B cell (primary cell): ENCODE measurements around the gene MT3. TPM values are rescaled to one million over a fixed set of nuclear protein-coding genes. Genes with fewer than 3 reads are reported as not detected.

Source experiments
- ATAC-seq: fragments of 200-7000 bp; cut with Tn5 transposase; one replicate; pipeline ENCODE4 v1.10.0; 2021; ENCODE audit warnings: low read depth, mild to moderate bottlenecking, moderate number of reproducible peaks, moderate library complexity
- CTCF ChIA-PET: fragments of 350-600 bp; sonication (Branson Sonifier 250); formaldehyde crosslinking; loops from one replicate; lab custom pipeline; 2021; ENCODE audit warnings: antibody characterized with exemption, inconsistent platforms; lab: Charles Lee
- POLR2A ChIA-PET: fragments of 350-600 bp; sonication (Branson Sonifier 250); formaldehyde crosslinking; loops from one replicate; lab custom pipeline; 2021; ENCODE audit warnings: antibody characterized with exemption; lab: Charles Lee
- DNase-seq: peaks from one replicate; pipeline ENCODE4 v3.0.0; 2013
- H2AFZ ChIP-seq: 2 replicates; pipeline ENCODE4 v1.6.1; 2012; ENCODE audit warnings: mild to moderate bottlenecking, low read depth, low read length; ENCODE audit not compliant: insufficient read depth, poor library complexity, severe bottlenecking
- H3K27ac ChIP-seq, 2 donors: 1 replicate in 1 of 2; 2 replicates in 1 of 2; pipeline ENCODE4 v1.5.1; 2012 to 2013; ENCODE audit warnings: low read length in 2 of 2, mild to moderate bottlenecking in 2 of 2, moderate library complexity in 1 of 2
- H3K27me3 ChIP-seq, 4 experiments: fragments of 200-600 bp in 1 of 4; sonication (generic) in 1 of 4; replicated peaks in 1 of 4; 1 replicate in 2 of 4; 2 replicates in 2 of 4; pipeline versions ENCODE4 v1.6.1 to v1.7.0; 2013 to 2016; ENCODE audit warnings: low read length in 3 of 4, mild to moderate bottlenecking in 2 of 4, mixed read lengths in 1 of 4, moderate library complexity in 1 of 4; ENCODE audit not compliant: insufficient read depth in 4 of 4, control insufficient read depth in 3 of 4; ENCODE audit errors: control extremely low read depth in 1 of 4
- H3K36me3 ChIP-seq, 2 experiments: replicated peaks in 1 of 2; 1 replicate in 1 of 2; 2 replicates in 1 of 2; pipeline versions ENCODE4 v1.6.1 to v1.7.1; 2013; ENCODE audit warnings: low read length in 1 of 2; ENCODE audit not compliant: insufficient read depth in 2 of 2, control insufficient read depth in 1 of 2; ENCODE audit errors: control extremely low read depth in 1 of 2, extremely low read depth in 1 of 2
- H3K4me1 ChIP-seq, 2 donors: fragments of 200-600 bp in 1 of 2; sonication (generic) in 1 of 2; 1 replicate in 1 of 2; 2 replicates in 1 of 2; pipeline versions ENCODE4 v1.5.1 to v1.6.1; 2013 to 2017; ENCODE audit warnings: low read length in 2 of 2; ENCODE audit not compliant: control insufficient read depth in 2 of 2, insufficient read depth in 2 of 2
- H3K4me2 ChIP-seq: replicated peaks from 2 replicates; pipeline ENCODE3; 2012; ENCODE audit warnings: mild to moderate bottlenecking, low read depth, low read length; ENCODE audit not compliant: poor library complexity, severe bottlenecking
- H3K4me3 ChIP-seq, 5 experiments: fragments of 200-600 bp in 1 of 5; sonication (generic) in 1 of 5; 1 replicate in 3 of 5; 2 replicates in 2 of 5; pipeline versions ENCODE4 v1.5.1 to v1.7.0; 2011 to 2016; ENCODE audit warnings: low read length in 4 of 5, mild to moderate bottlenecking in 4 of 5, low read depth in 2 of 5, control low read depth in 1 of 5, moderate library complexity in 1 of 5; ENCODE audit not compliant: insufficient read depth in 1 of 5; ENCODE audit errors: control extremely low read depth in 1 of 5, extremely low read depth in 1 of 5
- H3K79me2 ChIP-seq: fragments of 200-600 bp; sonication (generic); one replicate; pipeline ENCODE4 v1.6.0; 2016; ENCODE audit warnings: low read length; ENCODE audit not compliant: control insufficient read depth, insufficient read depth
- H3K9ac ChIP-seq: fragments of 200-600 bp; sonication (generic); 2 replicates; pipeline ENCODE4 v1.6.1; 2017; ENCODE audit warnings: mild to moderate bottlenecking, low read length, moderate library complexity
- H3K9me3 ChIP-seq, 3 donors: one replicate each; pipeline versions ENCODE4 v1.6.1 to v1.7.1; 2013; ENCODE audit warnings: low read length in 2 of 3; ENCODE audit not compliant: control insufficient read depth in 2 of 3, insufficient read depth in 1 of 3; ENCODE audit errors: control extremely low read depth in 1 of 3
- H4K20me1 ChIP-seq: 2 replicates; pipeline ENCODE4 v1.6.0; 2012; ENCODE audit warnings: mild to moderate bottlenecking, low read length; ENCODE audit not compliant: insufficient read depth, control insufficient read depth, poor library complexity, severe bottlenecking
- H3K27ac Mint-ChIP-seq: one replicate; pipeline ENCODE4 v1.8.0; 2021; ENCODE audit warnings: mixed read lengths
- H3K27me3 Mint-ChIP-seq: one replicate; pipeline ENCODE4 v1.8.0; 2021; ENCODE audit warnings: mixed read lengths
- H3K4me1 Mint-ChIP-seq: one replicate; pipeline ENCODE4 v1.8.0; 2021; ENCODE audit warnings: mixed read lengths
- H3K4me3 Mint-ChIP-seq: one replicate; pipeline ENCODE4 v1.8.0; 2021; ENCODE audit warnings: mixed read lengths
- H3K9me3 Mint-ChIP-seq: one replicate; pipeline ENCODE4 v1.8.0; 2022; ENCODE audit warnings: mixed read lengths; ENCODE audit not compliant: insufficient read depth
- EZH2 ChIP-seq: IDR thresholded peaks from 2 replicates; pipeline ENCODE4 v1.6.1; 2012; ENCODE audit warnings: borderline replicate concordance, low read depth, mild to moderate bottlenecking, moderate library complexity, low read length; ENCODE audit not compliant: insufficient read depth, poor library complexity, severe bottlenecking
- WGBS: methylation state at CpG from one replicate; pipeline ENCODE4 v1.1.5; 2013; ENCODE audit warnings: missing lambda C conversion rate; ENCODE audit not compliant: insufficient coverage; 5-methylcytosine and 5-hydroxymethylcytosine counted together
- intact Hi-C: fragments of 100-400 bp; cut with micrococcal nuclease; formaldehyde crosslinking; loops from one replicate; pipeline ENCODE4 v1.10.0; 2022
- polyA plus RNA-seq: library from polyadenylated mRNA; depleted of rRNA; stranded (reverse); fragments of >200 nt; gene quantifications from 2 replicates; pipeline ENCODE4 v1.2.3, GENCODE V29; 2012
- total RNA-seq, 2 donors: library from RNA; stranded (reverse); fragments of 120-200 nt in 1 of 2; gene quantifications; 1 replicate in 1 of 2; 2 replicates in 1 of 2; pipeline versions ENCODE4 v1.2.3 to v1.2.4, GENCODE V29; 2013 to 2022
- TF ChIP-seq, protein P1 (sequence below): fragments of 200-600 bp; IDR thresholded peaks from one replicate; pipeline ENCODE4 v1.8.0; 2022; ENCODE audit warnings: antibody characterized with exemption, mild to moderate bottlenecking

MT3 gene
- total and polyA plus RNA-seq, 2 donors (not counting 1 experiment from before 2014, with no cell fraction given), result not detected

DNA sequence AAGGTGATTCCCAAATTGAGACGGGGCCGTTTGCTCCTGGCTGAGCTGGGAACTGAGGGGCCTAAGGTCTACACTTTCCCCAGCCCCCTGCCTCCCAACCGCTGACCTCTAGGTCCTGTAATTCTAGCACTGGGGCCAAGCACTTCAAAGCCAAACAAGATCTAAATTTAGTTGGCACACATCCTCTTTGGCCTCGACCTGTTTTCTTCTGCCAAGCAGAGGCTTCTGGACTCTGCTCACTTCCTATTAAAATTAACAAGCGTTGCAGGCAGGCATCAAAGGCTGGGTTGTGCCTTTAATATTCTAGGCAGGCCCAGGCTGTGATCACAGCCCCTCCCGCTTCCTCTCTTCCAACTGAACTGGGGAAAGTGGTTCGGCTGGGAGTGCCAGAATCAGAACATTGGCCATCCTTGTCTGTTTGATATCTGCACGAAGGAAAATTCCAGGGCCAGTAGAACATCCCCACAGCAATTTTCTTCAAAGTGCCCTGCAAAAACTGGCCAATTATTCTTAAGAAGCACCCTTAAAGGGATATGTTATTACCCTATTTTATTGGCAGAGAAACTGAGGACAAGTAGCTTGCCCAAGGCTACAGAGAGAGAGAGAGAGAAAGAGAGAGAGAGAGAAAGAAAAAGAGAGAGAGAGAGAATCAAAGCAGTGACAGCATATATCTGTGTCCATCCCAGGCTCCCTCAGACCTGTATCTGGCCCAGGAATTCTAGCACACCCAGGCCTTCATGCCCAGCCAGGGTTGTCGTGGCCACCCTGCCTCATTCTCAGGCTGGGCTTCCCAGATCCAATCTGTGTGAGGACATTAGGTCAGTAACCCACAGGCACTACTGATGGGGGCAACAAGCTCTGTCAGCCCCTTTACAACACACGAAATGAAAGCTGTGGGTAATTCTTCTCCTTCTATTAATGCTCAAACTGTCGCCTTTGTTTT is 37.3 kb upstream of the MT3 start:
- Mint-ChIP-seq H3K27me3 (peaks cover 14% of the 10 kb centered on the region), H3K27ac (no peak overlapping the region), H3K4me1 (peaks cover 12% of the 10 kb centered on the region), H3K4me3 (no peak overlapping the region), H3K9me3 (no peaks in the 10 kb centered on the region)
- Histone ChIP-seq H3K27ac (no peak overlapping the region), H3K4me2 (no peak overlapping the region), H2AFZ (peak overlapping the region; percentile 22), H4K20me1 (no peaks in the 10 kb centered on the region), H3K9ac (no peak overlapping the region), H3K79me2 (no peaks in the 10 kb centered on the region), H3K9me3 (no peaks in the 10 kb centered on the region), H3K4me3 (no peak overlapping the region), H3K36me3 (no peaks in the 10 kb centered on the region), H3K27me3 (peaks cover 0 to 8% (median 2%) of the 10 kb centered on the region in 4 experiments), H3K4me1 (peaks cover 7% of the 10 kb centered on the region in 2 donors)
- DNase-seq (no peak), ATAC-seq (no peak)
- POLR2A ChIA-PET, result no interaction called here
- CTCF ChIA-PET, result no interaction called here
- no peak for TF ChIP-seq EZH2
- TF ChIP-seq, protein P1, sequence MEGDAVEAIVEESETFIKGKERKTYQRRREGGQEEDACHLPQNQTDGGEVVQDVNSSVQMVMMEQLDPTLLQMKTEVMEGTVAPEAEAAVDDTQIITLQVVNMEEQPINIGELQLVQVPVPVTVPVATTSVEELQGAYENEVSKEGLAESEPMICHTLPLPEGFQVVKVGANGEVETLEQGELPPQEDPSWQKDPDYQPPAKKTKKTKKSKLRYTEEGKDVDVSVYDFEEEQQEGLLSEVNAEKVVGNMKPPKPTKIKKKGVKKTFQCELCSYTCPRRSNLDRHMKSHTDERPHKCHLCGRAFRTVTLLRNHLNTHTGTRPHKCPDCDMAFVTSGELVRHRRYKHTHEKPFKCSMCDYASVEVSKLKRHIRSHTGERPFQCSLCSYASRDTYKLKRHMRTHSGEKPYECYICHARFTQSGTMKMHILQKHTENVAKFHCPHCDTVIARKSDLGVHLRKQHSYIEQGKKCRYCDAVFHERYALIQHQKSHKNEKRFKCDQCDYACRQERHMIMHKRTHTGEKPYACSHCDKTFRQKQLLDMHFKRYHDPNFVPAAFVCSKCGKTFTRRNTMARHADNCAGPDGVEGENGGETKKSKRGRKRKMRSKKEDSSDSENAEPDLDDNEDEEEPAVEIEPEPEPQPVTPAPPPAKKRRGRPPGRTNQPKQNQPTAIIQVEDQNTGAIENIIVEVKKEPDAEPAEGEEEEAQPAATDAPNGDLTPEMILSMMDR, result no peak
- WGBS, result 51% methylated on average over 7 of the region's 11 CpGs
- intact Hi-C loops, result no loop called here

DNA sequence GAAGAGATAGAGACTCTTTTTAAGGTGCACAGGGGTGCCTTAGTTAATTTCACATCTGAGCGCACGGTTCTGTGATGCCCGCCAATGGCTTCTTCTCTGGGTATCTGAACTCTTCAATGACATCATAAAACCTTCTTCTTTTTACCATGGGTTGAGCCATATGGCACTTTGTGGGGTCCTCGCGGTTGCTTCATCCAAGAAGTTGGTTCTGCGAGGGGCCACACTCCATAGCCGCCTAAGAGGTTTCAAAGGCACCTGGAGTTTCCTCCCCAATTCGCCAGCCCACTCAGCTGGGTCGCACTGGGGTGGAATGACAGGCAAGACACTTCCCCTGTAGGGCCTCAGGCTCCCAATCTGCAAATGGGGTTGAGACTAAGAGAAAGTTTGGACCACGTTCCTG is 34.9 kb upstream of the MT3 start:
- no peaks in the 10 kb centered on the region for H3K36me3 ChIP-seq
- no peak overlapping the region for H3K9ac ChIP-seq
- H4K20me1 ChIP-seq, result no peaks in the 10 kb centered on the region
- Mint-ChIP-seq H3K4me3 (no peak overlapping the region), H3K27ac (no peak overlapping the region), H3K9me3 (no peaks in the 10 kb centered on the region), H3K4me1 (no peaks in the 10 kb centered on the region), H3K27me3 (peaks cover 30% of the 10 kb centered on the region)
- DNase-seq (no peak), ATAC-seq (no peak)
- H3K4me3 ChIP-seq, result no peak overlapping the region
- intact Hi-C loops, result no loop called here
- H3K79me2 ChIP-seq, result no peaks in the 10 kb centered on the region
- ChIA-PET CTCF (no interaction called here), POLR2A (no interaction called here)
- no peaks in the 10 kb centered on the region for H3K9me3 ChIP-seq
- TF ChIP-seq, protein P1, result no peak
- TF ChIP-seq EZH2, result no peak
- WGBS, result 88% methylated on average over 7 of the region's 10 CpGs
- H3K4me2 ChIP-seq, result no peak overlapping the region
- no peak overlapping the region for H2AFZ ChIP-seq
- H3K4me1 ChIP-seq, result no peaks in the 10 kb centered on the region
- no peak overlapping the region for H3K27ac ChIP-seq
- H3K27me3 ChIP-seq, result peaks cover 0 to 8% (median 3%) of the 10 kb centered on the region in 4 experiments
